ENCODE results near the gene TIPIN.

Gene TIPIN

GRCh38 chr15:66302489-66303278 lies 53.8 kb downstream of the TIPIN start:
- DNase-seq = no peak

GRCh38 chr15:66298803-66299251 lies 57.7 kb downstream of the TIPIN start:
- no peak for DNase-seq

GRCh38 chr15:66296186-66296585 lies 60.3 kb downstream of the TIPIN start:
- DNase-seq = no peak

GRCh38 chr15:66294932-66295235 lies 61.6 kb downstream of the TIPIN start:
- no peak for DNase-seq

DNA sequence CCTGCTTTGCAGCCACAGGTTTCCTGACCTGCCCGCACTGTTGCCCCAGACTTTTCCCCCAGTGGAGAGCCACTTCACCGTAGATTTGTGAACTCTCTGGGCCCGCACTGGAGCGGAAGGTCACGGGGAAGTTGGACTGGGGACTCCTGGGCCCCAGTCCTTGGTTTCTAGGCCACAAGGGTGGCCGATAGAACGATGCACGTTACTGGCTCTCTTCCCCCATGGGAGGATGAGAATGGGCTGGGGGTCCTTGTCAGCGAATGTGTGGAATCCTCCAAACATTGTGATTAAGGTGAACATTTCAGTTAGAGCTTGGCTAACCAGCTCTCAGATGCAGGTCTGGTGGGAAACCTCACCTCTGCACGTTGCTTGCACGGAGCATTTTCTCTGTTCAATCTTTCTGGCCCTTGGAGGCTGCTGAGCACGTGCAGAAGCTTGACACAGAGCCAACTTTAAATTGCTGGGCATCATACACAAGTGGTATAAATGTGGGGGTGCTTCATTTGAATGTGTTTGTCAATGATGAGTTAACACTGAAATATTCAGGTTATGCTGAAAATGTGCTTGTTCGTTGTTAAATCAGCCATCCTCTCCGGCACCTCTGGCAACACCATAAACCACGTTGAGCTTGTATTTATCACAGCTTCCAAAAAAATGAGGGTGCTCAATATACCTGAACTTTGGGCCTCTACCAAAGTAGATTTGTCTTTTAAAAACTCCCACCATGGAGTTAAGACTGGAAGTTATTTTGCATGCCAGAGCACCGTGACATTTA lies 62.1 kb downstream of the TIPIN start:
- DNase-seq = no peak

DNA sequence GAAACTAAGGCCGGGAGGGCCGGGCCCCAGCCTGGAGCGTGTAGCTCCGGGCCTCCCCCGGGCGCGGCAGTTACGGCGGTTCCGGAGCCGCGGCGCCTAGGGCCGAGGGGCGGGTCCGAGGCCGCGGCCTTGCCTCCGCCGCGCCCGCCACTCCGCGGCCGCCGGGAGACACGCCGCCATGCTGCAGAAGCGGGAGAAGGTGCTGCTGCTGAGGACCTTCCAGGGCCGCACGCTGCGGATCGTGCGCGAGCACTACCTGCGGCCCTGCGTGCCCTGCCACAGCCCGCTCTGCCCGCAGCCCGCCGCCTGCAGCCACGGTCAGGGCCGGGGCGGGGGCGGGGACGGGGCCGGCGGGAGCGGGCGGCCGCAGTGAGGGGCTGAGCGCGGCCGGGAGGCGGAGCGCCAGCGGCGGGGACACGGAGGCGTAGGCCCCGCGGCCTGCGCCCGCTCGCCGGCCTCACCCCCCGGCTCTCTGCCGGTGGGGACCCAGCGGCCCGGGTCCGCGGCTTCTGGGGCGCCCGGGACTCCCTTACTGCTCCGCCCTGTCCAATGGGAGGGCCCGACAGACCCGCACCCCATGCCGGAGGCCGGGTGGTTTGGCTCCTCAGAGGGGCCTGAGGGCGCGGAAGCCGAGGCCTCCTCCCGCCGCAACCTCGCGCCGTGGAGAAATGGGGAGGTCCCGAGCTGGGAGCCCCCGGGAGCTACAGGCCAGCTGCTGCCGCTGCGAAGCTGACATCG lies 62.9 kb downstream of the TIPIN start, which contains the start of gene DIS3L:
Gene DIS3L, plus strand, starts transcription at position 150 of the 738 bp plus-strand sequence. Its CDS starts 29 bp downstream, at position 179.
- peak; percentile 91 for DNase-seq

DNA sequence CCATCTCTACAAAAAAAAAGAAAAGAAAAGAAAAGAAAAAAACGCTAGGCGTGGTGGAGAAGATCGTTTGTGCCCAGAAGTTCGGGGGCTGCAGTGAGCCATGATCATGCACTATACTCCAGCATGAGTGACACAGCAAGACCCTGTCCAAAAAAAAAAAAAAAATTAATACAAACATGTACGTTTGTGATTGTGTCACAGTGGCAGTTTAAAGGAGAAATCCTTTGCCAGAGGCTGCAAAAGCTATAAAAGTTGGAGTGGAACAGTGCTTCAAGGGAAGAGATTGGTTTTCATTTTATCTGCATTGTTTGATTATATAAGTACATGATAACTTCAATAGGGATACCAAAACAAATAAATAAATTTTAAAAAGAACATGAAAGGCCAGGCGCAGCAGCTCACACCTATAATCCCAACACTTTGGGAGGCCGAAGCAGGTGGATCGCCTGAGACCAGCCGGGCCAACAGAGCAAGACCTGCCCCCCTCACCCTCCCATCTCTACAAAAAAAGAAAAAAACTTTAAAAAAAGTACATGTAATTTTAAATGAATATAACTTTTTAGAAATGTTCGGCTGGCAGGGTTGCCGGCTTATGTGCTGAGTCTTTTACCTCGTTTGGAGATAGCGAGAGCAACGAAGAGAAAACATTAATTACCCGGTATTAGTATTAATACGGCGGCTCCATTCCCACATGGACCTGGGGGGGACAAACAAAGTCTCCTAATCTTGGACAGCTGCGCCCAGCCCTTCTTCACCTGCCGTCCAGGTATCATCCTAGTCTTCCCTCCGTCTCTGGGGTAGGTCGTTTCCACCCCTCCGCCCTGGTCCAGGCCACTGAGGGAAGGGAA lies 63.7 kb downstream of the TIPIN start:
- DNase-seq = no peak

- DNase-seq = no peak
Observed at GRCh38 chr15:66291816-66292570, 64.5 kb downstream of the TIPIN start.

DNA sequence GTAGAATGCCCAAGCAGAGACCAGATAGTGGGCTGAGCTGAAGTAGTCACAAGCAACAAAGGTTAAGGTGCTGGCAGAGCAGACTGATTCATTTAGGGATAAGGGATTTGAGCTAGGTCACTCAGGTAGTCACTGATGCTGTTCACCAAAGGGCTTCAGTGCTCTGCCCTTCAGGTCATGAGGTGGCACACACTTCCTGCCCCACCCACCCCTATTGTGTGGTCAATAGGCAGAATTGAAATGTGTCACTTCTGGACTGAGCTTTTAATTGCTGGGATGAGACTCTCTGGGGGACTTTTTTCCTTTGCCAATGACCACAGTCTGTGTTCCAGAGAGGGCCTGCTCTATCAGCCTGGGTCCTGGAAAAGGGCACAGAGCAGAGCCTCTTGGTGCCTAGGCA lies 66.0 kb downstream of the TIPIN start:
- DNase-seq = no peak

- no peak for DNase-seq
Observed at GRCh38 chr15:66290007-66290406, 66.5 kb downstream of the TIPIN start.

DNA sequence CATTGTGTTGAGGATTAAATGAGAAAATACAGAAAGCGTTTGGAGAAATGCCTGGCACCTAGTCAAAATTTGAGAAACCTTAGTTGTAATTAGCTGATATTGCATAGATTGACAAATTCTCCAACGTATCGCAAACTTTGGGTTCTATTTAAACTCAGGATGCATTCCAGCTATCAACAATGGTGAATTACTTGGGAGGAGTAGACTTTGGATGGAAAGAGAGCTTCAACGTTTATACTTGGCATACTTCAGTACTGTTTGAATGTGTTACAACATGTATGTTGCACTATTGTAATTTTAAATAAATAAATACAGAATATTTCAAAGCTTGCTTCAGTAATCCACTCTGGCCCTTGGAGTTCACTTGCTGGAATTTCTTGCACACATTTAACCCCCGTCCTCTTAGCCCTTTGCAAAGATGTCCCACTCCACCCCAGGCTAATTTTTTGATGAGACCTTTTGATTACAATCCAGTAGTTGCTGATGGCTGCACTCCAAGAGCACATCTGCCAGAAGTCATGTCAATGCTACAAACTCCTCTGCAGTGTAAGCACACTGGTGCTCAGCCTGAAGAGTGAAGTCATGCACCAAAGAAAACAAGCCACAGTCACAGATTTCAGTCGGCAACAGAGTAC lies 67.8 kb downstream of the TIPIN start:
- no peak for DNase-seq

- no peak for DNase-seq
Observed at GRCh38 chr15:66288093-66288492, 68.4 kb downstream of the TIPIN start.

DNA sequence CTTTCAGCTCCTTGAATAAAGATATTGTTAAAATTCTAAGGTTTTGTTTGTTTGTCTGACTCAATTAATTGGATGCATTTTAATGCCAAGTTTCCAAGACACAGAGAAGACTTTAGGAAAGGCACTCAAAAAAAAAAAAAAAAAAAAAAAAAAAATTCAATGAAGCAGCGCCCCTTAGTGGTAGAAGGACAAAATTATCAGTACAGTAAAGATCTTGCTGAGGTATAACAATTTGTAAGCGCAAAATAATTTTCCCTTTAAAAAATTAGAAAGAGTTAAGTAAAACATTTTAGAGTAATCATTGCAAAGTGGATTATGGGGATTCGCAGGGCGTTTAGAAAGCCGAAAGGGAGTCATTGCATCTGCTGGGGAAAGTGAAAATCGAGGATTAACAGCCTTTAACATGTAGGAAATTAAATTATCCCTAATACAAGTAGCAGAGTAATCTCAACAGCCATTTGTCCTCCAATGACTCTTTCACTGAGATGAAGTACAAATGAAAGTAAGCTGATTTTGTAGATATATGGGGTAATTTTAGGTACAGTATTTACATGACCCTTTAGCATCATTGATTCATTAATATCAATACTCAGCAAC lies 68.9 kb downstream of the TIPIN start:
- peak; percentile 36 for DNase-seq
